Prostate gland (tissue), 2 donors: ENCODE results near the gene OR3A3. TPM values are rescaled to one million over a fixed set of nuclear protein-coding genes. Genes with fewer than 3 reads are reported as not detected.

Source experiments
- DNase-seq: peaks from one replicate; pipeline ENCODE4 v3.0.0-alpha.2; 2019; ENCODE audit warnings: low spot score
- H3K27ac ChIP-seq, 2 donors: fragments of 200-600 bp; sonication (generic); 2 replicates each; pipeline ENCODE4 v1.5.1; 2017 to 2019
- H3K27me3 ChIP-seq: fragments of 200-600 bp; sonication (generic); replicated peaks from 2 replicates; pipeline ENCODE4 v1.5.1; 2019; ENCODE audit not compliant: insufficient read depth
- H3K36me3 ChIP-seq, 2 donors: fragments of 200-600 bp; sonication (generic); 1 replicate in 1 of 2; 2 replicates in 1 of 2; pipeline versions ENCODE4 v1.5.1 to v1.8.1; 2017 to 2019
- H3K4me1 ChIP-seq: fragments of 200-600 bp; sonication (generic); replicated peaks from 2 replicates; pipeline ENCODE4 v1.5.1; 2019
- H3K4me3 ChIP-seq, 2 donors: fragments of 200-600 bp; sonication (generic); 2 replicates each; pipeline ENCODE4 v1.5.1; 2017 to 2019
- H3K9me3 ChIP-seq: fragments of 200-600 bp; sonication (generic); 2 replicates; pipeline ENCODE4 v1.5.1; 2017
- CTCF ChIP-seq, 4 experiments: fragments of 200-600 bp in 2 of 4; fragments of 450-650 bp in 2 of 4; sonication (generic) in 2 of 4; IDR thresholded peaks; 1 replicate in 3 of 4; 2 replicates in 1 of 4; pipeline ENCODE4 v1.5.1; 2016 to 2019; ENCODE audit warnings: antibody characterized with exemption in 4 of 4, mild to moderate bottlenecking in 2 of 4, moderate library complexity in 2 of 4
- POLR2A ChIP-seq: fragments of 450-650 bp; IDR thresholded peaks from one replicate; pipeline ENCODE4 v1.6.1; 2016; ENCODE audit warnings: antibody characterized with exemption, mild to moderate bottlenecking
- POLR2AphosphoS5 ChIP-seq: sonication (generic); formaldehyde crosslinking; IDR thresholded peaks from one replicate; pipeline ENCODE4 v1.6.1; 2017; ENCODE audit warnings: antibody characterized with exemption
- WGBS: methylation state at CpG from one replicate; pipeline ENCODE4 v1.1.5; 2018; 5-methylcytosine and 5-hydroxymethylcytosine counted together
- intact Hi-C: fragments of 100-400 bp; cut with DNase I; formaldehyde crosslinking; loops from one replicate; pipeline ENCODE4 v1.14.2; 2022
- small RNA-seq, 2 donors: library from RNA; depleted of rRNA; stranded (forward); fragments of <200 nt; gene quantifications; one replicate each; pipeline ENCODE3, GENCODE V24; 2016
- total RNA-seq, 2 donors: library from RNA; depleted of rRNA; stranded (reverse); fragments of >200 nt; gene quantifications; one replicate each; pipeline ENCODE4 v1.1.0, GENCODE V29; 2016

Gene OR3A3
- total RNA-seq, 2 donors from 2014 or later: not detected

- TF ChIP-seq POLR2AphosphoS5 (no peak), POLR2A (no peak), CTCF (IDR thresholded peaks at IDR 0.05) (no peak)
- H3K4me1 ChIP-seq: no peaks in the 10 kb centered on the region
- 94% methylated on average over 38 of the region's 38 CpGs for WGBS
- intact Hi-C loops: no loop called here
- H3K4me3 ChIP-seq: no peak within 1 kb of the TSS
- no peaks in the 10 kb centered on the region for H3K27me3 ChIP-seq
- H3K27ac ChIP-seq: no peak within 1 kb of the TSS
- no peaks in the 10 kb centered on the region for H3K9me3 ChIP-seq
- H3K36me3 ChIP-seq: no peaks in the 10 kb centered on the region
- no peak for DNase-seq
Measured at GRCh38 chr17:3471599-3471998, 60.4 kb downstream of the OR3A3 start, which contains the start of gene SPATA22. SPATA22 (minus strand) TSS chr17:3471819; CDS start chr17:3469325, 2,494 bp downstream.

GRCh38 chr17:3472137-3472536 lies 61.0 kb downstream of the OR3A3 start:
- DNase-seq: no peak
- TF ChIP-seq POLR2AphosphoS5 (no peak), CTCF (IDR thresholded peaks at IDR 0.05) (no peak), POLR2A (no peak)
- H3K4me3 ChIP-seq: no peak overlapping the region
- H3K27me3 ChIP-seq: no peaks in the 10 kb centered on the region
- no peak overlapping the region for H3K27ac ChIP-seq
- no peaks in the 10 kb centered on the region for H3K9me3 ChIP-seq
- 94% methylated on average over 21 of the region's 21 CpGs for WGBS
- no peaks in the 10 kb centered on the region for H3K4me1 ChIP-seq
- intact Hi-C loops: no loop called here
- H3K36me3 ChIP-seq: no peaks in the 10 kb centered on the region

Small RNAs within 50 kb of the gene (small RNA-seq; reads per million reads assigned to genes)
- 0 reads per million in 2 donors for gene OR1AC1P

Other genes starting within 250 kb of the OR3A3 start
- not detected for gene OR1A2, start 213.9 kb upstream of the OR3A3 start, total RNA-seq
- gene OR1A1, start 203.7 kb upstream of the OR3A3 start, total RNA-seq: not detected
- gene OR3A1, start 113.0 kb upstream of the OR3A3 start, total RNA-seq: 1 to 10 TPM in 1 of 2 donors, not detected in 1; 2.8 TPM
- 1 to 10 TPM in 1 of 2 donors, not detected in 1; 7.9 TPM for gene OR3A2, start 25.1 kb upstream of the OR3A3 start, total RNA-seq
- gene OR1E1, start 13.0 kb upstream of the OR3A3 start, total RNA-seq: not detected
- not detected for gene OR1E2, start 22.5 kb downstream of the OR3A3 start, total RNA-seq
- gene SPATA22, start 60.4 kb downstream of the OR3A3 start, total RNA-seq: 10 to 100 TPM in 1 of 2 donors, not detected in 1; 13.5 TPM
- 1 to 10 TPM in 1 of 2 donors, under 1 TPM in 1; 0.46 to 3.5 TPM for gene ASPA, start 64.6 kb downstream of the OR3A3 start, total RNA-seq
- gene TRPV3, start 146.4 kb downstream of the OR3A3 start, total RNA-seq: 10 to 100 TPM in 1 of 2 donors, not detected in 1; 10.5 TPM
- gene TRPV1, start 198.0 kb downstream of the OR3A3 start, total RNA-seq: 10 to 100 TPM in 1 of 2 donors, 1 to 10 TPM in 1; 4.0 to 10.6 TPM
- gene SHPK, start 224.9 kb downstream of the OR3A3 start, total RNA-seq: 10 to 100 TPM; 13.6 to 25.5 TPM
- gene CTNS, start 225.4 kb downstream of the OR3A3 start, total RNA-seq: 10 to 100 TPM; 26.9 to 51.2 TPM